NCI-H146 treated with DMSO at 0.1 percent for 48 hours (cell line): ENCODE results near the gene MYH6.
"Not testable (repeated sequence)": the region's sequence is repeated elsewhere in the genome, so short reads cannot be mapped to it uniquely, and the experiment has no call there.

Experiments used
- DNase-seq: peaks from one replicate; lab custom pipeline; 2025; ENCODE audit not compliant: unreplicated experiment; lab: John Stamatoyannopoulos, UW

Gene MYH6

GRCh38 chr14:23436327-23437132, 28.5 kb upstream of the MYH6 start:
- no peak for DNase-seq

GRCh38 chr14:23435543-23436326, 27.7 kb upstream of the MYH6 start, which contains the start of gene MYH7:
TSS of gene MYH7 (minus strand) at chr14:23435660. CDS start at chr14:23433732, 1,928 bp downstream.
- no peak for DNase-seq

- DNase-seq: no peak
These were observed 26.6 kb upstream of the MYH6 start for GRCh38 chr14:23434488-23435222.

GRCh38 chr14:23433457-23433856, 25.4 kb upstream of the MYH6 start:
- no peak for DNase-seq

GRCh38 chr14:23432946-23433345, 24.9 kb upstream of the MYH6 start:
- DNase-seq: no peak

GRCh38 chr14:23432102-23432925, 24.2 kb upstream of the MYH6 start:
- no peak for DNase-seq

- DNase-seq: no peak
These were observed 23.4 kb upstream of the MYH6 start for GRCh38 chr14:23431486-23431885.

- no peak for DNase-seq
These were observed 22.6 kb upstream of the MYH6 start for GRCh38 chr14:23430723-23431085.

- DNase-seq: no peak
These were observed 22.1 kb upstream of the MYH6 start for GRCh38 chr14:23430016-23430722.

GRCh38 chr14:23428686-23429495, 20.8 kb upstream of the MYH6 start:
- DNase-seq: no peak

GRCh38 chr14:23425798-23426197, 17.7 kb upstream of the MYH6 start:
- DNase-seq: not testable (repeated sequence)

- no peak for DNase-seq
These were observed 17.1 kb upstream of the MYH6 start for GRCh38 chr14:23425169-23425568.

GRCh38 chr14:23423657-23424056, 15.6 kb upstream of the MYH6 start:
- DNase-seq: no peak

- no peak for DNase-seq
These were observed 13.5 kb upstream of the MYH6 start for GRCh38 chr14:23421594-23421993.

GRCh38 chr14:23419646-23420045, 11.6 kb upstream of the MYH6 start:
- not testable (repeated sequence) for DNase-seq

- DNase-seq: no peak
These were observed 9.9 kb upstream of the MYH6 start for GRCh38 chr14:23418021-23418420.

- not testable (repeated sequence) for DNase-seq
These were observed 9.2 kb upstream of the MYH6 start for GRCh38 chr14:23417269-23417668.

- no peak for DNase-seq
These were observed 8.7 kb upstream of the MYH6 start for GRCh38 chr14:23416801-23417200.
